ENCODE data around the gene TBC1D16. TPM values are rescaled to one million over a fixed set of nuclear protein-coding genes. Genes with fewer than 3 reads are reported as not detected.

The TBC1D16 gene
- total and polyA plus RNA-seq, 2 experiments from 2014 or later = 24.5 to 38.1 TPM

DNA sequence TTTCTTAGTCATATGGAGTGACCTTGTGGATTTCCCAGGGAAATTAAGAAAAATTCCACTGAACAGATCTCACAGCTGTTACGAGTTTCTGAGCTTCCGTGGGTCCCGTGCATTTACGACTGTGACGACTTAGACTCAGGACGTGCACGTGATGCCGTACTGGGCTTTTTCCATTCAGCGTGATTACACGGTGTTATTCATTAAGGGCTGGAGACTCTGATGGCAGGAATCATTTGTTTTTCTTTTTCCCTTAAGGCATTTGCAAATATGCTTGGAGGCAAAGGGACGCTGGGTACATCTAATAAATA, 57.2 kb downstream of the TBC1D16 start:
- H4K20me1 ChIP-seq (ENCODE audit: insufficient read depth, poor library complexity, severe bottlenecking) = no peaks in the 10 kb centered on the region
- no peaks in the 10 kb centered on the region for H3K36me3 ChIP-seq (replicated peaks; ENCODE audit: insufficient read depth, low read depth)
- H3K9me3 ChIP-seq (ENCODE audit: low read depth) = no peaks in the 10 kb centered on the region
- H3K79me2 ChIP-seq = peaks cover 38% of the 10 kb centered on the region
- H2AFZ ChIP-seq = no peak overlapping the region
- no peak for TF ChIP-seq EZH2phosphoT487 (IDR thresholded peaks at IDR 0.05; ENCODE audit: low read depth, severe bottlenecking, unreplicated experiment)
- TF ChIP-seq, protein P1, sequence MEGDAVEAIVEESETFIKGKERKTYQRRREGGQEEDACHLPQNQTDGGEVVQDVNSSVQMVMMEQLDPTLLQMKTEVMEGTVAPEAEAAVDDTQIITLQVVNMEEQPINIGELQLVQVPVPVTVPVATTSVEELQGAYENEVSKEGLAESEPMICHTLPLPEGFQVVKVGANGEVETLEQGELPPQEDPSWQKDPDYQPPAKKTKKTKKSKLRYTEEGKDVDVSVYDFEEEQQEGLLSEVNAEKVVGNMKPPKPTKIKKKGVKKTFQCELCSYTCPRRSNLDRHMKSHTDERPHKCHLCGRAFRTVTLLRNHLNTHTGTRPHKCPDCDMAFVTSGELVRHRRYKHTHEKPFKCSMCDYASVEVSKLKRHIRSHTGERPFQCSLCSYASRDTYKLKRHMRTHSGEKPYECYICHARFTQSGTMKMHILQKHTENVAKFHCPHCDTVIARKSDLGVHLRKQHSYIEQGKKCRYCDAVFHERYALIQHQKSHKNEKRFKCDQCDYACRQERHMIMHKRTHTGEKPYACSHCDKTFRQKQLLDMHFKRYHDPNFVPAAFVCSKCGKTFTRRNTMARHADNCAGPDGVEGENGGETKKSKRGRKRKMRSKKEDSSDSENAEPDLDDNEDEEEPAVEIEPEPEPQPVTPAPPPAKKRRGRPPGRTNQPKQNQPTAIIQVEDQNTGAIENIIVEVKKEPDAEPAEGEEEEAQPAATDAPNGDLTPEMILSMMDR (IDR thresholded peaks at IDR 0.05; ENCODE audit: poor library complexity) = no peak
- TF ChIP-seq EZH2 (IDR thresholded peaks at IDR 0.05; ENCODE audit: borderline replicate concordance) = no peak
- H3K27ac ChIP-seq = no peak overlapping the region
- DNase-seq (ENCODE audit: low spot score) = no peak
- H3K4me2 ChIP-seq = no peak overlapping the region
- no peaks in the 10 kb centered on the region for H3K9me2 ChIP-seq (replicated peaks; ENCODE audit: insufficient read depth)
- no peak overlapping the region for H3K4me3 ChIP-seq
- 69% methylated on average over 11 of the region's 11 CpGs for WGBS (ENCODE audit: low lambda C conversion rate, missing lambda C conversion rate)
- H3K27me3 ChIP-seq = no peaks in the 10 kb centered on the region
- H3K4me1 ChIP-seq (ENCODE audit: insufficient read depth) = peaks cover 9% of the 10 kb centered on the region

DNA sequence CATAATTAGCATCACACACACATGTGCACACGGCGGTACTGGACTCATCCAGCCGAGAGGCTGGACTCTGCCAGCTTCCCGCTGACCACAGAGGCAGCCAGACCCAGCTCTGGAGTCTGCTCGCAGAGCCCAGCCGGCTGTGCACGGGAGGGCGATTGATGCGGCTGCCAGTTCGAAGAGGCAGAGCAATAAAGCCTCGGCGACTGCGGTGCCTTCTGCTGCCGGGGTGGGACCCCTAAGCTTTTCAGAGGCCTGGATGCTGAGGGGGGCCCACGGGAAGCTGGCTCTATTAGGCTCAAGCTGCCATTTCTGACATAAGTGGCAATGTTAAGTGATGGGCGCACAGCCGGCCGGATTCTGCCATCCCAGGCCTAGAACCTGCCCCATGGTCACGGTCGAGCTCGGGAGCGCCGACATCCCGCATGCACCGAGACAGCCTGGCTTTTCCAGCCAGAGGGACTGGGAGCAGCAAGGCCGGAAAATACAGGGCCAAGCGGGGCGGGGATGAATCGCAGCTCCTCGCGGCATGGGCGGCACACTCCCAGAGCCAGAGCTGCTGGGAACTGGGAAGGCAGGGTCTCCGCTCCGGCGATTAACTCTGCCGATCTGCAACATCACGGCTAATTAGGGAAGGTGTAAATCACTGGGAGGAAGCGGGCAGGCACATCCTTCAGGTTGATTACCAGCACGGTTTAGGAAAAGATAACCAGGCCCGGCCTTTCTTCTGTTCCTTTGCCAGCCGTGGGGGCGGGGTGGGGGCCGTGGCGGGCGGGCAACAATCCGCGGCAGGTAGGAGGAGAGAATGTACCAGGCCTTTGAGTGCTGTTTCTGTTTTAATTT, 57.7 kb downstream of the TBC1D16 start:
- no peak overlapping the region for H3K27ac ChIP-seq
- H3K79me2 ChIP-seq = peaks cover 33% of the 10 kb centered on the region
- H3K9me3 ChIP-seq (ENCODE audit: low read depth) = no peaks in the 10 kb centered on the region
- no peaks in the 10 kb centered on the region for H4K20me1 ChIP-seq (ENCODE audit: insufficient read depth, poor library complexity, severe bottlenecking)
- H2AFZ ChIP-seq = no peak overlapping the region
- H3K36me3 ChIP-seq (replicated peaks; ENCODE audit: insufficient read depth, low read depth) = no peaks in the 10 kb centered on the region
- H3K4me2 ChIP-seq = no peak overlapping the region
- H3K9me2 ChIP-seq (replicated peaks; ENCODE audit: insufficient read depth) = no peaks in the 10 kb centered on the region
- H3K4me3 ChIP-seq = no peak overlapping the region
- no peak for DNase-seq (ENCODE audit: low spot score)
- TF ChIP-seq EZH2 (IDR thresholded peaks at IDR 0.05; ENCODE audit: borderline replicate concordance) = no peak
- peaks cover 9% of the 10 kb centered on the region for H3K4me1 ChIP-seq (ENCODE audit: insufficient read depth)
- no peaks in the 10 kb centered on the region for H3K27me3 ChIP-seq
- WGBS (ENCODE audit: low lambda C conversion rate, missing lambda C conversion rate) = 92% methylated on average over 42 of the region's 47 CpGs

DNA sequence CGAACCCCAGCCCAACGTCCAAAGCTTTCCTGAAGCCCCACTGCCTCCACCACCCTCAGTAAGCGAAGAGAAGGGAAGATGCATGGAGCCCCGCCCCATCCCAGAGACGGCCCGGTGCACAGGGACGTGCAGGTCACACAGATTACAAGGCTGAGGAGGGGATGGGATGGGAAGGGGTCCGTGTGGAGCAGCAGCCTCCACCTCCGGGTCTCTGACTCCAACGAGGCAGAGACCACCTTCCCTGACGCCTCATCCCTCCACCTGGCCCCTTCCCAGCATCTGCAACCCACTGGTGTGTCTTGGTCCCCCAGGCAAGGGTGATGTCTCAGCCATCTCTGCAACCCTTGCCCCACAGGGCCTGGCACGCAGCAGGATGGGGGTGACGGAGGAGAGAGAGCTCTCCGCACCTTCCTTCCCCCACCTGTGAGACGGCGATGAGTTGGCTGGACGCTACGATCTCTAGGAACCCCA, 58.5 kb downstream of the TBC1D16 start:
- H3K36me3 ChIP-seq (replicated peaks; ENCODE audit: insufficient read depth, low read depth) = no peaks in the 10 kb centered on the region
- 94% methylated on average over 18 of the region's 18 CpGs for WGBS (ENCODE audit: low lambda C conversion rate, missing lambda C conversion rate)
- no peak overlapping the region for H3K27ac ChIP-seq
- H3K9me3 ChIP-seq (ENCODE audit: low read depth) = no peaks in the 10 kb centered on the region
- H3K4me3 ChIP-seq = no peak overlapping the region
- no peak overlapping the region for H2AFZ ChIP-seq
- no peak for TF ChIP-seq EZH2 (IDR thresholded peaks at IDR 0.05; ENCODE audit: borderline replicate concordance)
- TF ChIP-seq, protein P1 (IDR thresholded peaks at IDR 0.05; ENCODE audit: poor library complexity) = no peak
- TF ChIP-seq EZH2phosphoT487 (IDR thresholded peaks at IDR 0.05; ENCODE audit: low read depth, severe bottlenecking, unreplicated experiment) = no peak
- no peaks in the 10 kb centered on the region for H3K9me2 ChIP-seq (replicated peaks; ENCODE audit: insufficient read depth)
- H3K4me2 ChIP-seq = no peak overlapping the region
- no peaks in the 10 kb centered on the region for H4K20me1 ChIP-seq (ENCODE audit: insufficient read depth, poor library complexity, severe bottlenecking)
- DNase-seq (ENCODE audit: low spot score) = no peak
- peaks cover 9% of the 10 kb centered on the region for H3K4me1 ChIP-seq (ENCODE audit: insufficient read depth)
- H3K79me2 ChIP-seq = peaks cover 29% of the 10 kb centered on the region
- no peaks in the 10 kb centered on the region for H3K27me3 ChIP-seq

DNA sequence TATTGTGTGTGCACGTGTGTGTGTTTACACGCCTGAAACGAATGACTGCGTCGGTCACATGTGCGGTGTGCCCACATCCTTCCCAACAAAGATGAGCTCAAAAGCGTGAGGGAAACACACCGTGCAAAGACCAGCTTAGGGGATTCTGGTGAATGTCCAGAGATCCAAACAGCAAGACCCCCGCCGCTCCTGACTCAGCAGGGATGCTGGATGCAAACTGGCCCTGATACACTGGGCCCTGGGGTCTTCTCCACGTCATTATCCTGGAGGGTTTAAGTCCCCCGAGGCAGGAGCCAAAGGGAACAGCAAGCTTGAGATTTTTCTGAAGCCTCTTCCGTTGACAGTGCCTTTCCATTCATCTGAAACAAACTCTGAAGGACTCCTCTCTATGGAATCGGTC, 59.2 kb downstream of the TBC1D16 start:
- H3K79me2 ChIP-seq = peaks cover 24% of the 10 kb centered on the region
- no peak for DNase-seq (ENCODE audit: low spot score)
- no peaks in the 10 kb centered on the region for H4K20me1 ChIP-seq (ENCODE audit: insufficient read depth, poor library complexity, severe bottlenecking)
- no peaks in the 10 kb centered on the region for H3K9me2 ChIP-seq (replicated peaks; ENCODE audit: insufficient read depth)
- no peak overlapping the region for H3K4me2 ChIP-seq
- TF ChIP-seq EZH2phosphoT487 (IDR thresholded peaks at IDR 0.05; ENCODE audit: low read depth, severe bottlenecking, unreplicated experiment) = no peak
- no peak for TF ChIP-seq EZH2 (IDR thresholded peaks at IDR 0.05; ENCODE audit: borderline replicate concordance)
- TF ChIP-seq, protein P1 (IDR thresholded peaks at IDR 0.05; ENCODE audit: poor library complexity) = no peak
- no peak overlapping the region for H2AFZ ChIP-seq
- 97% methylated on average over 14 of the region's 14 CpGs for WGBS (ENCODE audit: low lambda C conversion rate, missing lambda C conversion rate)
- no peaks in the 10 kb centered on the region for H3K27me3 ChIP-seq
- peaks cover 5% of the 10 kb centered on the region for H3K4me1 ChIP-seq (ENCODE audit: insufficient read depth)
- no peak overlapping the region for H3K4me3 ChIP-seq
- H3K36me3 ChIP-seq (replicated peaks; ENCODE audit: insufficient read depth, low read depth) = no peaks in the 10 kb centered on the region
- H3K9me3 ChIP-seq (ENCODE audit: low read depth) = no peaks in the 10 kb centered on the region
- H3K27ac ChIP-seq = no peak overlapping the region

Data from hepatocyte (in vitro differentiated cells).